C4-2B (cell line): Measurements from ENCODE around the gene RTN4R.
"Not testable (repeated sequence)": the region's sequence is repeated elsewhere in the genome, so short reads cannot be mapped to it uniquely, and the experiment has no call there.

Experiments used
- ZFX ChIP-seq: fragments of 450-650 bp; IDR thresholded peaks from 2 replicates; pipeline ENCODE4 v1.6.1; 2017
- TF ChIP-seq, protein P1 (sequence below): fragments of 450-650 bp; conservative IDR thresholded peaks from 2 replicates; pipeline ENCODE4 v1.5.1; 2017; ENCODE audit warnings: mild to moderate bottlenecking

- TF ChIP-seq, protein P1, sequence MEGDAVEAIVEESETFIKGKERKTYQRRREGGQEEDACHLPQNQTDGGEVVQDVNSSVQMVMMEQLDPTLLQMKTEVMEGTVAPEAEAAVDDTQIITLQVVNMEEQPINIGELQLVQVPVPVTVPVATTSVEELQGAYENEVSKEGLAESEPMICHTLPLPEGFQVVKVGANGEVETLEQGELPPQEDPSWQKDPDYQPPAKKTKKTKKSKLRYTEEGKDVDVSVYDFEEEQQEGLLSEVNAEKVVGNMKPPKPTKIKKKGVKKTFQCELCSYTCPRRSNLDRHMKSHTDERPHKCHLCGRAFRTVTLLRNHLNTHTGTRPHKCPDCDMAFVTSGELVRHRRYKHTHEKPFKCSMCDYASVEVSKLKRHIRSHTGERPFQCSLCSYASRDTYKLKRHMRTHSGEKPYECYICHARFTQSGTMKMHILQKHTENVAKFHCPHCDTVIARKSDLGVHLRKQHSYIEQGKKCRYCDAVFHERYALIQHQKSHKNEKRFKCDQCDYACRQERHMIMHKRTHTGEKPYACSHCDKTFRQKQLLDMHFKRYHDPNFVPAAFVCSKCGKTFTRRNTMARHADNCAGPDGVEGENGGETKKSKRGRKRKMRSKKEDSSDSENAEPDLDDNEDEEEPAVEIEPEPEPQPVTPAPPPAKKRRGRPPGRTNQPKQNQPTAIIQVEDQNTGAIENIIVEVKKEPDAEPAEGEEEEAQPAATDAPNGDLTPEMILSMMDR, result not testable (repeated sequence)
- TF ChIP-seq ZFX, result not testable (repeated sequence)
Measured at GRCh38 chr22:20286784-20287423, 18.8 kb upstream of the RTN4R start.
